PC-9 (cell line): ENCODE results near the gene PITHD1. TPM values are rescaled to one million over a fixed set of nuclear protein-coding genes. Genes with fewer than 3 reads are reported as not detected.

Source experiments
- BruUV-seq: library from RNA; stranded (reverse); fragments of 400-500 nt; replicated peaks from 2 replicates; lab custom pipeline; 2021; lab: Mats Ljungman, UMichigan
- CTCF ChIA-PET: fragments of 300-600 bp; sonication (Branson Sonifier 250); formaldehyde crosslinking; loops from one replicate; lab custom pipeline; 2022; ENCODE audit warnings: antibody characterized with exemption; lab: Charles Lee
- POLR2A ChIA-PET: fragments of 300-600 bp; sonication (Branson Sonifier 250); formaldehyde crosslinking; loops from one replicate; lab custom pipeline; 2022; ENCODE audit warnings: antibody characterized with exemption; ENCODE audit not compliant: unreplicated experiment; lab: Charles Lee
- DNase-seq, 2 experiments: peaks; one replicate each; pipeline versions ENCODE4 v3.0.0 to v3.0.0-alpha.2; 2015 to 2022; ENCODE audit warnings: mixed read lengths in 1 of 2
- H2AFZ ChIP-seq: fragments of 200-600 bp; sonication (generic); 2 replicates; pipeline ENCODE4 v1.8.1; 2017; ENCODE audit warnings: antibody characterized with exemption
- H3F3A ChIP-seq: fragments of 200-600 bp; sonication (generic); 2 replicates; pipeline ENCODE4 v1.8.1; 2017; ENCODE audit warnings: antibody characterized with exemption, mild to moderate bottlenecking, low read depth; ENCODE audit not compliant: insufficient read depth
- H3K27ac ChIP-seq: fragments of 200-600 bp; sonication (generic); 2 replicates; pipeline ENCODE4 v1.6.1; 2016; ENCODE audit warnings: mixed run types
- H3K27me3 ChIP-seq: fragments of 200-600 bp; sonication (generic); 2 replicates; pipeline ENCODE4 v1.6.1; 2016; ENCODE audit warnings: low read depth, mixed run types; ENCODE audit not compliant: insufficient read depth
- H3K36me3 ChIP-seq: fragments of 200-600 bp; sonication (generic); 2 replicates; pipeline ENCODE4 v1.6.1; 2016; ENCODE audit warnings: low read depth, mixed run types
- H3K4me1 ChIP-seq: fragments of 200-600 bp; sonication (generic); replicated peaks from 2 replicates; pipeline ENCODE4 v1.6.1; 2016; ENCODE audit warnings: mixed run types; ENCODE audit not compliant: insufficient read depth
- H3K4me2 ChIP-seq: fragments of 200-600 bp; sonication (generic); 2 replicates; pipeline ENCODE4 v1.6.1; 2017; ENCODE audit warnings: mixed run types
- H3K4me3 ChIP-seq: fragments of 200-600 bp; sonication (generic); 2 replicates; pipeline ENCODE4 v1.6.1; 2016; ENCODE audit warnings: mixed run types
- H3K79me2 ChIP-seq: fragments of 200-600 bp; sonication (generic); 2 replicates; pipeline ENCODE4 v1.6.1; 2017; ENCODE audit warnings: low read depth, mixed run types
- H3K9me2 ChIP-seq: fragments of 200-600 bp; sonication (generic); 2 replicates; pipeline ENCODE4 v1.8.1; 2017; ENCODE audit warnings: mild to moderate bottlenecking; ENCODE audit not compliant: insufficient read depth
- H3K9me3 ChIP-seq: fragments of 200-600 bp; sonication (generic); 2 replicates; pipeline ENCODE4 v1.8.1; 2016; ENCODE audit warnings: low read depth; ENCODE audit not compliant: insufficient read depth
- H4K20me1 ChIP-seq: fragments of 200-600 bp; sonication (generic); 2 replicates; pipeline ENCODE4 v1.8.1; 2017; ENCODE audit not compliant: insufficient read depth
- EZH2 ChIP-seq: fragments of 200-600 bp; sonication (generic); IDR thresholded peaks from 2 replicates; pipeline ENCODE4 v1.8.0; 2017; ENCODE audit warnings: antibody characterized with exemption, low read depth
- intact Hi-C: fragments of 100-400 bp; cut with micrococcal nuclease; formaldehyde crosslinking; loops from one replicate; pipeline ENCODE4 v1.10.0; 2022; ENCODE audit not compliant: unreplicated experiment
- total RNA-seq: library from RNA; stranded (reverse); gene quantifications from 2 replicates; pipeline ENCODE4 v1.2.3, GENCODE V29; 2021
- TF ChIP-seq, protein P1 (sequence below): fragments of 200-600 bp; sonication (generic); conservative IDR thresholded peaks from 2 replicates; pipeline ENCODE4 v1.6.1; 2017; ENCODE audit warnings: mixed run types, antibody characterized with exemption, mild to moderate bottlenecking, moderate library complexity

PITHD1 gene
- total RNA-seq, 1 experiment from 2014 or later = 38.5 TPM

DNA sequence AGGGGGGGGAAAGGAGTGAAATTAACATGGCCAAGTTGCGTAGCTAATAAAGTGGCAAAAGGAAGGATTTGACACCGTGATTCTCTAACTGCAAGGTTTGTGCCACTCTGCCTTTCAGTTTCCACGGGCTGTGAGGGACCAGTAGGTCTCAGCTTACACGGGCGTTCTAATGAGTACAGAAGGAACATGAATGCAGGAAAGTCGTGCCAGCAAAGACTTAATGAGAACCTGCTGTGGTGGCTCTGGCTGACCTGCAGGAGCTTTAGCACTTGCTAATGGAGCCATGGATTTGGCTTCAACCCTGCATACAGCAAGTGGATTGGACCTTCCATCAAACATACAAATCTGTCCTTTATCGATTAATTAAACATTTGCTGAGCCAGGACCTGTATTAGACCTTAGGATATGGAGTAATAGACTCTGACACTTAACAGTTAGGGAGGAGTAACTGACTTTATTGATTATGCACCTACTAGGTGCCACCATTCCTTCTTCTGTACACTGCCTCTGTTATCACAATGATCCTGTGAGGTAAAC, 15.1 kb upstream of the PITHD1 start:
- DNase-seq = no peak
- no TSS peak for BruUV-seq
- ChIA-PET CTCF (no interaction called here), POLR2A (no interaction called here)
- Histone ChIP-seq H3K9me3 (no peaks in the 10 kb centered on the region), H3K4me3 (no peak overlapping the region), H4K20me1 (no peaks in the 10 kb centered on the region; the same call in 1 of the 2 replicates), H3K79me2 (no peaks in the 10 kb centered on the region), H3K36me3 (no peaks in the 10 kb centered on the region), H3F3A (no peaks in the 10 kb centered on the region; the same call in 1 of the 2 replicates), H3K9me2 (no peaks in the 10 kb centered on the region), H2AFZ (no peak overlapping the region), H3K27me3 (no peaks in the 10 kb centered on the region), H3K27ac (no peak overlapping the region), H3K4me2 (no peak overlapping the region), H3K4me1 (no peaks in the 10 kb centered on the region)
- intact Hi-C loops = no loop called here
- TF ChIP-seq EZH2 = no peak
- TF ChIP-seq, protein P1, sequence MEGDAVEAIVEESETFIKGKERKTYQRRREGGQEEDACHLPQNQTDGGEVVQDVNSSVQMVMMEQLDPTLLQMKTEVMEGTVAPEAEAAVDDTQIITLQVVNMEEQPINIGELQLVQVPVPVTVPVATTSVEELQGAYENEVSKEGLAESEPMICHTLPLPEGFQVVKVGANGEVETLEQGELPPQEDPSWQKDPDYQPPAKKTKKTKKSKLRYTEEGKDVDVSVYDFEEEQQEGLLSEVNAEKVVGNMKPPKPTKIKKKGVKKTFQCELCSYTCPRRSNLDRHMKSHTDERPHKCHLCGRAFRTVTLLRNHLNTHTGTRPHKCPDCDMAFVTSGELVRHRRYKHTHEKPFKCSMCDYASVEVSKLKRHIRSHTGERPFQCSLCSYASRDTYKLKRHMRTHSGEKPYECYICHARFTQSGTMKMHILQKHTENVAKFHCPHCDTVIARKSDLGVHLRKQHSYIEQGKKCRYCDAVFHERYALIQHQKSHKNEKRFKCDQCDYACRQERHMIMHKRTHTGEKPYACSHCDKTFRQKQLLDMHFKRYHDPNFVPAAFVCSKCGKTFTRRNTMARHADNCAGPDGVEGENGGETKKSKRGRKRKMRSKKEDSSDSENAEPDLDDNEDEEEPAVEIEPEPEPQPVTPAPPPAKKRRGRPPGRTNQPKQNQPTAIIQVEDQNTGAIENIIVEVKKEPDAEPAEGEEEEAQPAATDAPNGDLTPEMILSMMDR = no peak

- H3K9me3 ChIP-seq = no peaks in the 10 kb centered on the region
- H3K27me3 ChIP-seq = no peaks in the 10 kb centered on the region
- ChIA-PET CTCF (interaction anchor here (1.0 kb wide), 1 partner anchor 148 kb away, joined by 3 read pairs; no protein-coding TSS in a partner anchor), POLR2A (no interaction called here)
- H2AFZ ChIP-seq = no peak overlapping the region
- H3K9me2 ChIP-seq = no peaks in the 10 kb centered on the region
- no peak overlapping the region for H3K4me3 ChIP-seq
- H3K27ac ChIP-seq = no peak overlapping the region
- no peaks in the 10 kb centered on the region; the same call in 1 of the 2 replicates for H3F3A ChIP-seq
- intact Hi-C loops = no loop called here
- H3K36me3 ChIP-seq = no peaks in the 10 kb centered on the region
- DNase-seq = no peak
- no peaks in the 10 kb centered on the region for H3K79me2 ChIP-seq
- no peaks in the 10 kb centered on the region for H3K4me1 ChIP-seq
- TF ChIP-seq EZH2 = no peak
- TF ChIP-seq, protein P1 = no peak
- no peaks in the 10 kb centered on the region; the same call in 1 of the 2 replicates for H4K20me1 ChIP-seq
- H3K4me2 ChIP-seq = no peak overlapping the region
- BruUV-seq = no TSS peak
These were observed 9.5 kb upstream of the PITHD1 start for GRCh38 chr1:23768733-23769132.

GRCh38 chr1:23772049-23772853, 6.0 kb upstream of the PITHD1 start:
- no TSS peak for BruUV-seq
- Histone ChIP-seq H3K9me3 (no peaks in the 10 kb centered on the region), H3K79me2 (peaks cover 13% of the 10 kb centered on the region), H3K9me2 (no peaks in the 10 kb centered on the region), H3K27ac (no peak overlapping the region), H3K27me3 (no peaks in the 10 kb centered on the region), H3K4me3 (no peak overlapping the region), H3K4me2 (peak overlapping the region; percentile 50), H4K20me1 (no peaks in the 10 kb centered on the region), H2AFZ (no peak overlapping the region), H3K4me1 (peaks cover 11% of the 10 kb centered on the region; the same call in 1 of the 2 replicates), H3K36me3 (no peaks in the 10 kb centered on the region), H3F3A (peaks cover under 1% of the 10 kb centered on the region; the same call in 1 of the 2 replicates)
- POLR2A ChIA-PET = interaction anchor here (0.7 kb wide), 1 partner anchor 431 kb away, joined by 11 read pairs; no protein-coding TSS in a partner anchor
- intact Hi-C loops = loop anchor here (1.0 to 2.0 kb wide), 2 partner anchors 97 to 145 kb away; partner anchors contain the start of gene FUCA1
- DNase-seq = peak; percentile 60 to 81
- TF ChIP-seq EZH2 = no peak
- TF ChIP-seq, protein P1 = peak; percentile 82
- CTCF ChIA-PET = interaction anchor here (0.6 to 2.6 kb wide), 9 partner anchors 18 to 144 kb away, joined by 3 to 26 read pairs (median 4); no protein-coding TSS in a partner anchor
